ENCODE results near the gene FAXC.

FAXC gene

DNA sequence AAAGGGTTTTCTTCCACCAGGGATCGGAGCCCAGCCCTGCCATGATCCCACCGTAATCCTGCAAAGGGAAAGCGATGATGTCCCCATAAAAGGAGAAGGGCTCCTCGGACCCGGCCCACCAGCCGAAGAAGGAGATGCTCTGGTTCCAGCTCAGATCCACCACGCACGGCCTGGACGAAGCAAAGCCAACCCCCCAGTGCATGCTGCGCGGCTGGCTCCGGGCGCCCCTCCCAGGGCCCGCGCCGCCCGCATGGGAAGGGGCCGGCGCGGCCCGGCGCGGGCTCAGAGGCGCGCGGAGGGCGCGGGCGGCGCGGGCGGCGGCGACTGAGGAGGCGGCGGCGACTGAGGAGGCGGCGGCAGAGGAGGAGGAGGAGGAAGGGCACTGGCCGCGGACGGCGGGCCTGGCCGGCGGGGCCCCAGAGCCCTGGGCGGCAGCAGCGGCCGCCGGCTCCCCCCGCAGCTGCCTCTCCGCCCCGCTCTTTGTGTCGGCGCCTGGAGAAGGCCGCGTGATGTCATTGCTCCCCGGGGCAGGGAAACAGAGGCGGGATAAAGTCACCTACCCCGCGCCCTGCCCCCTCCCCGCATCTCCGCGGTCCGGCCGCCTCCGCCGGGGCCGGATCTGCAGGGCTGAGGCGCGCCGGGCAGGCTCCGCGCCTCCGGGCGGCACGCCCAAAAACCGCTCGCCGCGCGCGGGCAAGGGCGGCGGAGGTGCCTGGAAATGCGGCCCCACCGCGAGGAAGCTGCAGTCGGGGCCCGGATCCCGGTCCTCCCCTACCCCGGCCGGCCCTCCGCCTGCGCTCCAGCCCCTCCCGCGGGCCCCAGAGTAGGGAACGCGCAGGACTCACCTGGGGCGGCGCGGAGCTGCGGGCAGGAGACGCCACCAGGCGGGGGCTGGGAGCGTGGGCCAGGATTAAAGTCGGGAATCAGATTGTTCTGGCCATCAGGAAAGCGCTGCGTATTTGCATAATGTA, at the start of gene FAXC:
Gene FAXC (minus strand): TSS at position 504 of the 971 bp plus-strand sequence. CDS start 302 bp downstream, at position 202.
- H3K4me3 ChIP-seq (ENCODE audit: low read depth, low read length), result peak within 1 kb of the TSS; percentile 79

DNA sequence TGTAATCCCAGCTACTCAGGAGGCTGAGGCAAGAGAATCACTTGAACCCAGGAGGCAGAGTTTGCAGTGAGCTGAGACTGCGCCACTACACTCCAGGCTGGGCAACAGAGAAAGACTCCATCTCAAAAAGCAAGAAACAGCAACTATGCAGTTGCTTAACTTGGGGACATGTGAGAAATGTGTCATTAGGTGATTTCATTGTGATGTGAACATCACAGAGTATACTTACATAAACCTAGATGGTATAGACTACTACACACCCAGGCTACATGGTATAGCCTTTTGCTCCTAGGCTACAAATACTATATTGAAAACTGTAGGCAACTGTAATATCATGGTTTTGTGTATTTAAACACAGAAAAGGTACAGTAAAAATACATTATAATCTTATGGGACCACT, 47.8 kb upstream of the FAXC start:
- H3K4me3 ChIP-seq (ENCODE audit: low read depth, low read length), result no peak overlapping the region

DNA sequence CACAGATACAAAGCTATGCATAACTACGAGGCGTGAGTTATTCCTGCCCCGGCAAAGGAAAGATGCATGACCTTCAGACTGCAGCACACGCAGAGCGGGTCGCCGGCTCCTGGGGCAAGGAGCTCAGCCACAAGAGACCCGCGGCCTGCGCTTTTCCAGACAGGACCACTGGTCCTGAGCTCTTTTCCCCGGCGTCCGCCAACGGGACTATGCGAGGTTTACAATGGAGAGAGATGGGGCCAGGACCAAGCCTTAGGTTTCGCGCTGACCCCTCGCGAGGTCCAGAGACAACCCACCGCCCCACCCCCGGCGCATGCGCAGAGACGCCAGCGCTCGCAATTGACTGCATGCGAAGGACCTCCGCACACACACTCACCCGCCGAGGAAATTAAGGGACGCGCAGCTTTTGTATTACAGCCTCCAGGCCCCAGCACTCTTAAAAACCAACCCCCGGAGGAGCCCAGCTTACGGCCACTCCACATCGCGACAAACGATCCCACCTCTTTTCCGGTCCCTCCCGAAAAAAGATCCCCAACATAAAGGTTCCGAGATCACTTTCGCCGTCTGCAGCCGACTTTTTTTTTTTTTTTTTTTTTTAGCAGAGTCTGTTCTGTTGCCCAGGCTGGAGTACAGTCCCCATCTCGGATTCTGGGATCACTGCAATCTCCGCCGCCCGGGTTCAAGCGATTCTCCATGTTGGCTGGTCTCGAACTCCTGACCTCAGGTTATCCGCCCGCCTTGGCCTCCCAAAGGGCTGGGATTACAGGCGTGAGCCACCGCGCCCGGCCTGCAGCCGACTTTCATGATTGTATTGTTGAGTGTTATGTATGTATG, 44.4 kb upstream of the FAXC start, which contains the start of gene COQ3:
Gene COQ3 (minus strand): TSS at position 498 of the 834 bp plus-strand sequence. CDS start 16 bp downstream, at position 482.
- H3K4me3 ChIP-seq (ENCODE audit: low read depth, low read length), result peak within 1 kb of the TSS; percentile 83

DNA sequence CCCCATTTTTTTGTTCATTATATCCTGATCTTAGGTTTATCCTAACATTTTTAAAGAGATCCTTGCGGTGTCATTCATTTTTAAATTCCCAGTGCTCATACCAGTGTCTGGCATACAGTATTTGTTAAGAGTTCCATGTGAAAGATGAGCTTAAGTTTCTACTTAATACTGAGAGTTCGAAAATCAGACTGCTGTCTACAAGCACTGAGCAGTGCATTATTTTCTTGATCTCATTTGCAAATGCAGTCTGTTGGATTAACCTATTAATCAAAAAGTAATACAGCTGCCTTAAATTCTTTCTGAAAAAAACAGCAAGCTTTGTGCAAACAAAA, 43.9 kb upstream of the FAXC start:
- peak overlapping the region; percentile 83 for H3K4me3 ChIP-seq (ENCODE audit: low read depth, low read length)

DNA sequence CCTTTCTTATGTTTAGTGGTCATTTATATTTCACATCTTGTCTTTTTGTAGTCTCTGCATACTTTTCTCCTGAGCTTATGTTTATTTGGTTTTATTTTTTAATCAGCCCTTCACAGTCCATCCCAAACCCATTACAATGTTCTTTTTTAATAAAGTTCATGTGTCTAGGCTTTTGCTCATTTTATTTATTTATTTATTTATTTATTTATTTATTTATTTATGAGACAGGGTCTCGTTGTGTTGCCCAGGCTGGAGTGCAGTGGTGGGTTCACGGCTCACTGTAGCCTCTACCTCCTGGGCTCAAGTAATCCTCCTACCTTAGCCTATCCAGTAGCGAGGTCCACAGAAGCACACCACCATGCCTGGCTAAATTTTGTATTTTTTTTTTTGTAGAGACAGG, 41.4 kb upstream of the FAXC start:
- no peak overlapping the region for H3K4me3 ChIP-seq (ENCODE audit: low read depth, low read length)

DNA sequence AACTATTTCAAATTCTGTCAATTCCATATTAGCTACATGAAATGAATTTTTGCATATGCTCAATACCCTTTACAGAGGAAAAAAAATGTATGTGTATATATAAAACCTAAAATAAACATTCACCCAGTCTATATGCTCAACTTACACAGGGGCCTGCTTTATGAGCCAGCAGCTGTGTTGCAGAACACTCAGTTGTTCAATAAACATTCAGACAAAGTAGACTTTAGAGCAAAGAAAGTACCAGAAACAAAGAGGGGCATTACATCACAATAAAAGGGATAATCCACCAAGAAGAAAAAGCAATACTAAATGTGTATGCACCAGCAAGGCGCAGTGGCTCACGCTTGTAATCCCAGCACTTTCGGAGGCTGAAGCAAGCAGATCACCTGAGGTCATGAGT, 35.0 kb upstream of the FAXC start:
- H3K4me3 ChIP-seq (ENCODE audit: low read depth, low read length), result no peak overlapping the region

DNA sequence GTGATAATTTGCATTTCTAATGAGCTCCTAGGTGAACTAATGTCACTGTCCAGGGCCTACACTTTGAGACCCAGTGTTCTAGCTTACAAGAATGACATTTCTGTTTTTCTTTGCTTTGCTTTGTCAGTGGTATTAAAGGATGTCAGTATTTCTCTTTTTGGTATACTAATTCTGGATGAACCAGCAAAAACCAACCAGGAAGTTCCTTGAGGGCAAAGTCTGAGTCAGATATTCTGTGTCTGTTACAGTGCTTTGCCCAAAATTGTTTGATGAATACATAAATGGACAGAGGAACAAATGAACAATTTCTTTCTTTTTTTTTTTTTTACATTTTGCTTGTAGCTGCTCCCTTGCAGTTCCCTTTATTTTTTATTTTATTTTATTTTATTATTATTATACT, 29.2 kb upstream of the FAXC start:
- no peak overlapping the region for H3K4me3 ChIP-seq (ENCODE audit: low read depth, low read length)

DNA sequence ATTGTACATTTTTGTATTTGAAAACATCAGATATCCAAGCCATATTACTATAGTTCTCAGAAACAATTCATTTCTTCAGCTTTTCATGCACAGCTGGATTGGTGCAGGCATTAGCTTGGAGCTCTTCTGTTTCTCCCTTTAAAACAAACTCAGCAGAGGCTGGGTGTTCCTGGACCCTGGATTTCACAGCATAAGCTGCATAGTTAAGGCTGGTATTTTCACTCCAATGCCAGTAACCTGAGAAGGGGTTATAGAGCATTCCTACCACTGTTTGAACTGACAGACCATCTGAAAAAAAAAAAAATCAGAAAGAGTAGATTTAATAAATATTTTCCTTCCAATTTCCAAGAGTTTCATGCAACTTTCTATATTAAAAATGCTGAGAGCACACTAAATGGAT, 20.1 kb upstream of the FAXC start:
- H3K4me3 ChIP-seq (ENCODE audit: low read depth, low read length), result no peak overlapping the region

DNA sequence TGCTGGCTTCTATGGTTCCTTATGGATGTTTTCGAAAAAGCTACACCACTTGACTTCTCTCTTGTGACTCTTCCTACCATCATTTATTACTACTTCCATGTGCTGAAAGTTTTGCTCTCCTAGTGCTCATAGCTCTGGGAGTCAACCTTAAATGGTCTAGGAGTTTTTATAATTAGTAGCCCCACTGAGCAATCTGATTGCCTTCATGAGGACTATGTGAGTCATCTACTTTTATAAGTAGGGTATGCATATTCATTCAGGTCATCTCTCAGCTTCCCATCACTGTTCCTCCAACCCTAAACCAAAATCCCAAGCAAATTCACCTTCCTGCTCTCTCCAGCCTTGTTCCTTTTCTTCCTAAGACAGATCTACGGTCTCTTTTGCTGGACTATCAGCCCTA, 17.4 kb upstream of the FAXC start:
- H3K4me3 ChIP-seq (ENCODE audit: low read depth, low read length), result no peak overlapping the region

DNA sequence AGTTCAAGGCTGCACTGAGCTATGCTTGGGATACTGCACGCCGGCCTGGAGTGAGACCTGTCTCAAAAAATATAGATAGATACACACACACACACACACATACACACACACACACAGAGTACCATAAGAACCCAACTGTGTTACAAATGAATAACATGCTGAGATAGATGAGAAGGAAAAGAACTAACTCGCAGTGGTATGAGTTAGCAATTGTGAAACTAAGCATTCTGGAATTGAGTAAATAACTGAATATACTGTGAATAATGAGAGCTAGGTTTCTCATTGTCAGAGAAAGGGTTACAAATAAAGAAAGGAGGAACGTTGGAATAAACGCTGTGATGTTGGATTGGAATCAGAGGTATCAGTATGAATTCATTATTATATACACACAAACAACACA, 14.6 kb upstream of the FAXC start:
- H3K4me3 ChIP-seq (ENCODE audit: low read depth, low read length), result no peak overlapping the region

DNA sequence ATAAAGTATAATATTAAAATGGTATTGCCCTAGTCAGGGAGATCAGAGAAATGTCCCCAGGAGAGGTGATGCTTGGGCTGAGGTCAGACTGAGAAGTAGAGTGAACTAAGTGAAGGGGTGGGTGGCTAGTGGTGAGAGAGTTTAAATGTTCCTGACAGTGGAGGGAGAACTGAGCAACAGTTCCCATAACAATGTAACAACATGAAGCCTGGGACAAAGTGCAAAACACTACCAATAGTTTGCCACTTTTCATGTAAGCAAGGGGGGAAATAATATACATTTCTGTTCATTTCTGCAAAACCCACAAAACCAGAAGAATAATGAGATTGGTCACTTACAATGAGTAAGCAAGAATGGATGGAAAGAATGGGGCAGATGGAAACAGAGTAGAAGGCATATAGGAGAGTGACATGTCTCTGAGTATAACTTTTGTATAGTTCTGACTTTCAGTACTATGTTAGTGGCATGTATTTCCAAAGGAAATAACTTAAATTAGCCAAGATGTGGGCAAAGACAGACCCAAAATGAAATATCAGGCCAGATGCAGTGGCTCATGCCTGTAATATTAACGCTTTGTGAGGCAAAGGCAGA, 13.3 kb upstream of the FAXC start:
- H3K4me3 ChIP-seq (ENCODE audit: low read depth, low read length), result no peak overlapping the region

DNA sequence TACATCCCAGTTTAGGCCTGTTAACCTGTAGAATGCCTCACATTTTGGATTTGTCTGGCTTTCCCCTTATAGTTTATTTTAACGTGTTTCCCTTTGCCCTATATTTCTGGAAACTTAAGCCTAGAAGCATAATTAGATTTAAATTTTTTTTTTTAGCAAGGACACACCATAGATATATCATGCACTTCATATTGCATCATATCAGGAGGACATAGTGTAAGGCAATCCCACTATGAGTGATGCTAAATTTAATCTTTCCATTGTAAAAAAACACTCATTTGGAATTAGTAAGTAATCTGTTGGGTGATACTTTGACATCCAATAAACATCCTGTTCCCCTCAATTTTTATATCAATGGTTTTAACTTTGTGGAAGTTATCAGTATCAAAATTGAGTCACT, 10.3 kb upstream of the FAXC start:
- no peak overlapping the region for H3K4me3 ChIP-seq (ENCODE audit: low read depth, low read length)

DNA sequence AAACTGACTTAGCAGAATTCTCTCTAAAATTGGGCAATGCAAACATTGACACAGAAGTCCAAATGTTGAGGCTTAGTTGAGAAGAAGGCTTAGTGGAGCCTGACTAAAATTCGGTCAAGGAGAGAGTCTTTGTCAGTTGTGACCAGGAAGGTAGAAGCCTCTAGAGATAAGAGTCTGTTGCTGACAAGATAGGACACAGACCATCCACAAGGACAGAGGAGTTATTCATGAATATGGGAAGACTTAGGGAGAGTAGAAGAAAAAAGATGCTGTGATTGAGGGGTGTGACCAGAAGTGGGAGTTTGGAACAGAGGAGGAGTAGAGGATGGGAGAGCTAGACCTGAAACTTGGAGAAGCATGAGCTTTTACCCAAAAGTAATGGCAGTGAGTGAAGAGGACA, 7.2 kb upstream of the FAXC start:
- no peak overlapping the region for H3K4me3 ChIP-seq (ENCODE audit: low read depth, low read length)

DNA sequence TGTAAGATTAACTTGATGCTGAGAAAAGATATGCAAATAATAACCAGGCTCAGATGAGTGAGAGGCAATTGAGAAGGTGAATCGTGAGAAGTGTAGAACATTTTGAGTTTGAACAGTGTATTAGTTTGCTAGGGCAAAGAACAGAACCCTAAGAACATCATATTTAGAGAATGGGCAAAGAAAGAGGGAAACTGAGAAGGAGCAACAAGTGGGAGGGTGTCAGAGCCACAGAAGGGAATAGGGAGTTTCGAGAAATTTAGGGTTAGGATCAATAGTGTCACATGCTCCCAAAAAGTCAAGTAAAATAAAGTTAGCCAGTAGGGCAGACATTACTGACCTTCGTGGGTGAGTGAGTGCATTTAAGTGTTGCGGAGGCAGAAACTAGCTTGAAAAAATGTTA, 5.5 kb upstream of the FAXC start:
- no peak overlapping the region for H3K4me3 ChIP-seq (ENCODE audit: low read depth, low read length)

DNA sequence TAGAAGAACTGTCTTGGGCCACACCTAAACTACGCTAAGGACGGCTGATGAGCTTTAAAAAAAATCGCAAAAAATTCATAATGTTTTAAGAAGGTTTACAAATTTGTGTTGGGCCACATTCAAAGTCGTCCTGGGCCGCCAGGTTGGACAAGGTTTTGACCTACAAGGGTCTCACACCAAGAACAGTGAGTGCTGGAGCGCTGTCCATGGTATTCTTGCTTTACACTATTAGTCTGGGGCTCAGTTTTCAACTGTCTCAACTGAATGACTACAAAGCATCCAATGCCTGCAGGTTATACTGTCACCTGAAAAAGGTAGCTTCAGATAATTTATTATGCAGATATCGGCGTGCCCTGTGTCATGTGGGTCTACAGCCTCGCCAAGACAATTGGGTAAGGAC, 3.7 kb upstream of the FAXC start:
- H3K4me3 ChIP-seq (ENCODE audit: low read depth, low read length), result no peak overlapping the region

DNA sequence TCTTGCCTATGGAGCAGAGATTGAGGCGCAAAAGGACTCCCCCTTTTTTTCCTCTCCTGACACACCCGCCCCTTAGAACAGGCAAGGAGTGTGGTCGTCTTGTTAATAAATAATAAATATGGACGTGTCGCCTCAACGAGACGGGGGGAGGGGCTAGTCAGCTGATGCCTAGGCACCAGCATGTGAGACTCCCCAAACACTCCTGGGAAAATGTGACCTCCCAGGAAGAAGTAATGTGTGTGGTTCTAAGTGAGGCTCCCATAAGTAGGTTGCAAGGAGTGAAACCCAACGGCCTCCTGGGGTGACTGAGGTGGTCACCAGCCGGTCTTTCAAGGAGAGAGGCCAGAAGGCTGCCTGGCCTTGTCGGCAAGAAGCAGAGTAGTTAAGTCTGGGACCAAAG, 1.1 kb upstream of the FAXC start:
- H3K4me3 ChIP-seq (ENCODE audit: low read depth, low read length), result peak overlapping the region; percentile 14

DNA sequence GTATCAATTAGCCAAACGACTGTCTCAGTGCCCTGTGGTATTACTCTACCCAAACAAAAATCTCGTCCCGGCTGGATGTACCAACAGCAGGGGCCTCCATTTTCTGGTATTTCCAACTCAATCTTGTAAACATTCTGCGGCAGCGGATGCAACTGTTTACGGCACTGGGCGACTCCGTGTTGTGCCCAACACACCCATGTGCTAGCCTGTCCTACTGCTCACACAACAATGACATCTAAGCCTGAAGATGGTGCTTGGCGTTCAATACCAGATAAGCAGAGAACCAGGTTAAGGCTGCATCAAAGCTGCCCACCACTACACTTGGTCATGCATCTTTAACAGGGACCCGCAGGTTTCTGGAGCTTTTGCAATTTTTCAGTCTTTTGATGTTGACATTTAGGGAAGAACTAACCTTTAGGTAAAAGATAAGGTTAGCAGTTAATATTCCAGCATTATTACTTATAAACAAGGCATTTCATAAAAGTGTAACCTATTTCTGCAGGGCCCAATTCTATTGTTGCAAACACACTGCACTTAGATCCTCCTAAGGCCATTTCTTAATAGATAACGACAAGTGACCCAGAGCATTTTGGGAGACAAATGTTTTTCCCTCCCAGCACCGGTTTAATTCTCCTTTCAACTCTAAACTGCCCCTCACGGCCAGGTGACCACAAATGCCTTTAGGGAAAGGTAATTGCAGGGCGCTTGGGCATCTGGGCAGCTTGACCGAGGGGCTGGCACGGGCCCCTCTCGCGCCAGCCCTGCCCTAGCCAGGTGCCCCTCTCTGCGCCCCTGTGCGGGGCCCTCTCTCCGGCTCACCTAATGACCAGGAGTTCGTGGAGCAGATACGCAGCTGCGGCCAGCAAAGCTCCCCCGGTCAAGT, 945 bp downstream of the FAXC start:
- H3K4me3 ChIP-seq (ENCODE audit: low read depth, low read length), result peak overlapping the region; percentile 79

DNA sequence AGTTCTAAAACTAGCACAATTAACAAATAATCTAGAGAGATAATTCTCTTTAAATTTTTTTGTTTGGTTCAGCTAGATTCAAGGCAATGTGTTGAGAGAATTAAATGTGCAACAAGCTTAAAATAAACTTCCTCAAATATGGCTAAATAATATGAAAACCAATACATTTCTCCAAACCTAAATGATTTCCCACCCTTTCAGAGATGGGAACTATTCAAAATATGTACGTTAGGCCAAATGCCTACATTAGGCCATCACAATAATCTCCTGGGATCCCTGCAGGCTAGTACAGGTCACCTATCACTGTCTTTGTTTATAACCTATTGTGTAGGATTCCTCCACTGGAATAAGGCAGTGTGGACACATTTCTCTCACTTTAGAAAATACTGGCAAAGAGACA, 1.7 kb downstream of the FAXC start:
- no peak overlapping the region for H3K4me3 ChIP-seq (ENCODE audit: low read depth, low read length)

DNA sequence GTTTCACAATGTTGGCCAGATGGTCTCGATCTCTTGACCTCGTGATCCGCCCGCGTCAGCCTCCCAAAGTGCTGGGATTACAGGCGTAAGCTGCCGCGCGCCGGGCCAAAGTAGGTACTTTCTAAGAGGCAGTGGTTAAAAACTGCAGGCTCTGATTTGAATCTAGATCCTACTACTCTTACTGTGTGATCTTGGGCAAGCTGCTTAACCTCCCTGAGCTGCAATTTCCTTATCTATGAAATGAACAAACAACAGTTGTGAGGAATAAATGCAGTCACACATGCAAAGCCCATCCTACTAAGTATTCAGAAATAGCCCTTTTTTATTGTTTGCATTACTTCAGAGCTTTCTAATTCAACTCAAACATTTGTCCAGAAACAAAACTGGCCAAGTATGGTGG, 2.9 kb downstream of the FAXC start:
- H3K4me3 ChIP-seq (ENCODE audit: low read depth, low read length), result no peak overlapping the region

DNA sequence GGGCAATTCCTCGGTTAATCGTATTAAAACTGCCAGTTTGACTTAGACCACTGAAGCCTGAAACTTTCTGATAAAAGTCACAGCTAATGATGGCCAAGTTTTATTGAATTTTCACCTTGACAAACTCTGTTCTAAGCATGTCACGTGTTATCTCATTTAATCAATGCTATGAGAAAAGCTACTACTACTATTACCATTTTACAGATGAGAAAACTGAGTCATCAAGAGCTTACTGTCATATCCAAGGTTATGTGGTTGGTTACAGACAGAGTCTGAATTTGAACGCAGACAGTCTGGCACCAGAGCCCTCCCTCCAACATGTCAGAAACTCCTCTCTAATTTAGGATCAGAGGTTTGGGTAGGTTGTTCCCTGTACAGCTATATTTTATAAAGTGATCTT, 4.3 kb downstream of the FAXC start:
- H3K4me3 ChIP-seq (ENCODE audit: low read depth, low read length), result no peak overlapping the region

DNA sequence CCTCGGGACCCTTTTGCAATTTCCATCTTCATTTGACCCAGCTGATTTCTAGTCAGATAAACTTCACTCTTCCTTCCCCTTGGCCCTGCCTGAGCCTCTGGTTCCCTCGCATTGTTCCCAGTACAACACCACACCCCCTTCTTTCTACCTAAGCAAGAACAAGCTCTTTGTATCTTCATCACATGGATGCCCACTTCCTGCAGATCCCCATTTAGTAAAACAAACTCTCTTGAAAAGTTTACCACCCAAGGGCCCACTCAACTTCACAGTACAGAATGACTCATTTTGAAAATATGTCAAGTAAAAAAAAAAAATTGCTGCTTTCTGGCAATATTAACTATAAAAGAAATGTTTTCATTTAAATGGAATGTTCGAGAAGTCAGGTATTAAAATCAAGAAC, 5.2 kb downstream of the FAXC start:
- H3K4me3 ChIP-seq (ENCODE audit: low read depth, low read length), result no peak overlapping the region

Measured in iPS-11a (cell line).